Activated naive CD8-positive, alpha-beta T cell treated with anti-CD3 and anti-CD28 coated beads for 36 hours (primary cell): ENCODE results near the gene CALR. TPM values are rescaled to one million over a fixed set of nuclear protein-coding genes. Genes with fewer than 3 reads are reported as not detected.
A peak's percentile ranks its signal among the peaks of the same experiment; 100 is the strongest.

Source experiments
- DNase-seq: peaks from one replicate; pipeline ENCODE4 v3.0.0; 2021
- H3K27ac Mint-ChIP-seq: one replicate; pipeline ENCODE4 v1.8.0; 2022; ENCODE audit warnings: mild to moderate bottlenecking, moderate library complexity, mixed read lengths
- H3K27me3 Mint-ChIP-seq: one replicate; pipeline ENCODE4 v1.8.0; 2022; ENCODE audit warnings: mild to moderate bottlenecking, mixed read lengths
- H3K36me3 Mint-ChIP-seq: one replicate; pipeline ENCODE4 v1.8.0; 2021; ENCODE audit warnings: mild to moderate bottlenecking, mixed read lengths
- H3K4me1 Mint-ChIP-seq: one replicate; pipeline ENCODE4 v1.8.0; 2021; ENCODE audit warnings: mixed read lengths
- H3K4me3 Mint-ChIP-seq: one replicate; pipeline ENCODE4 v1.8.0; 2022; ENCODE audit warnings: mild to moderate bottlenecking, moderate library complexity, mixed read lengths
- H3K9me3 Mint-ChIP-seq: one replicate; pipeline ENCODE4 v1.8.0; 2022; ENCODE audit warnings: mixed read lengths
- total RNA-seq, 2 experiments: library from RNA; stranded (reverse); gene quantifications; one replicate each; pipeline ENCODE4 v1.2.3, GENCODE V29; 2021

Gene CALR
- total RNA-seq, 2 experiments from 2014 or later, result 673 to 688 TPM

DNA sequence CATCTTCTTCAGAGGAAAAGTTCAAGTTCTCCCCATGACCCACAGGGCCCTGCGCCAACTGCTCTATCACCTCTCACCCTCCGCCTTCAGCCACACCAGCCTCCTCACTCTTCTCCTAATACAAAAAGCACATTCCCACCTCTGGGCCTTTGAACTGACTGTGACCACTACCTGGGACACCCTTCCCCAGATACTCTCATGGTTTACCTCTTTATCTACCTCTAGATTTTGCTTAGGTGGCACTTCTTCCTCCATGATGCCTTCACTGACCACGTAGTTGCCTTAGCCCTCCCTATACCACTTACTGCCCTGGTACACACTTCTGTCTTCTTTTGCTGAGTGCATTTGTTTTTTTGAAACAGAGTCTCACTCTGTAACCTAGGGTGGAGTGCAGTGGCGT is 15.4 kb upstream of the CALR start:
- Mint-ChIP-seq H3K36me3 (peaks cover 43% of the 10 kb centered on the region), H3K9me3 (no peaks in the 10 kb centered on the region), H3K4me1 (peaks cover 13% of the 10 kb centered on the region), H3K4me3 (no peak overlapping the region), H3K27me3 (peaks cover 4% of the 10 kb centered on the region), H3K27ac (no peak overlapping the region)
- DNase-seq, result no peak

DNA sequence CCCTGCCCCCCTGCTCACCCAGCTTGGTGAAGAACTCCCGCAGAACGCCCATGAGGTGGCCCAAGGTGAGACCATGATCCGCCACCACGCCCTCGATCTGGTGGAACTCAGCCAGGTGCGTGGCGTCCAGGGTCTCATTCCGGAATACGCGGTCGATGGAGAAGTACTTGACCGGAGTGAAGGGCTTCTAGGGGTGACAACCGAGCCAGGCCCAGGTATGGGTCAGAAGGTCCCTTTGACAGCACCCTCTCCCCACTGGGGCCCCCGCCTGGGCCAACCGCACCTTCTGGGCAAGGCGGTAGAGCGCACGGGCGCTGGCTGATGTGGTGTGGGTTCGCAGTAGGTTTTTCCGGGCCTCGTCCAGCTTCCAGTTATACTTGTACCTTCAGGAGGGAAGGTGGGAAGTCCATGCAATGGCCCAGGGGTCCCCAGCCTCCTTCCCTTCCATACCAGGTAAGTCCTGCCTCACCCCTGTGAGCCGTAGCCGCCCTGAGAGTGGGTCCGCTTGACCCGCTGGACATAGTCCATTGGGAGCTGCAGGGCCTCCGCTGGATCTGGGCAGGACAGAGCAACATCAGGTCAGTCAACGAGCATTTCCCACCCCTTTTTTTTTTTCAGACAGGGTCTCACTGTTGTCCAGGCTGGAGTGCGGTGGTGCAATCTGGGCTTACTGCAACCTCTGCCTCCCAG is 13.6 kb upstream of the CALR start:
- no peaks in the 10 kb centered on the region for H3K9me3 Mint-ChIP-seq
- H3K4me1 Mint-ChIP-seq, result peaks cover 3% of the 10 kb centered on the region
- H3K36me3 Mint-ChIP-seq, result peaks cover 44% of the 10 kb centered on the region
- no peaks in the 10 kb centered on the region for H3K27me3 Mint-ChIP-seq
- H3K4me3 Mint-ChIP-seq, result no peak overlapping the region
- no peak overlapping the region for H3K27ac Mint-ChIP-seq
- DNase-seq, result no peak

DNA sequence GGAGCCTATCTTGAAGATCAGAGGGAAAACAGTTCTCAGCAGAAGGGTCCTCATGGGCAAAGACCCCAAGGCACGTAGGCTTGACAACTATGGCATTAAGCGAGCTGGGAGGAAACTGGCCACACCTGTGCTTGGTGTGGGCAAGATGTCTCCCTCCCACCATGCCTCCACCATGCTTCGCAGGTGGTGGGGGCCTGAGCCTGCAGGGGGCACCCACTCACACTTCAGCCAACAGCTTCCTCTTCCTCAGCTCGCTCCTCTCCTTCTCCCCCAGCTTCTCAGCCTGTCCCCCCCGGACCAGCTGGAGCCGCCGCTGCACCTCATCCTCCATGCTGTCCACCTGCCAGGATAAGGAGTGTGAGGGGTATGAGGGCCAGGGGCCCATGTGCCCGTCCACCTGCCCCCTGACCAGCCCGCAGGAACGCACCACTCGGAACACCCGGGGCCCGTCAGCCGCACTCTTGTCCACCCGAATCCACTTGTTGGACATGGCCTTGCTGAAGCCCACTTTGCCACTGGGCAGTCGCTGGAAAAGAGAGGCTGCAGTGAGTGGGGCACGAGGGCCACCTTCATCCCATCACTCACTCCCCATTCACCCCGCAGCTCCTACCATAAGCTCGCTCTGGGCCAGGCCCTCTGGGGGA is 8.3 kb upstream of the CALR start:
- no peak for DNase-seq
- H3K36me3 Mint-ChIP-seq, result peaks cover 38% of the 10 kb centered on the region
- peaks cover 18% of the 10 kb centered on the region for H3K4me1 Mint-ChIP-seq
- no peak overlapping the region for H3K4me3 Mint-ChIP-seq
- no peaks in the 10 kb centered on the region for H3K27me3 Mint-ChIP-seq
- H3K9me3 Mint-ChIP-seq, result no peaks in the 10 kb centered on the region
- H3K27ac Mint-ChIP-seq, result peak overlapping the region; percentile 42

- DNase-seq, result no peak
- H3K4me3 Mint-ChIP-seq, result peak overlapping the region; percentile 96
- H3K27me3 Mint-ChIP-seq, result no peaks in the 10 kb centered on the region
- peak overlapping the region; percentile 86 for H3K27ac Mint-ChIP-seq
- no peaks in the 10 kb centered on the region for H3K9me3 Mint-ChIP-seq
- H3K36me3 Mint-ChIP-seq, result peaks cover 24% of the 10 kb centered on the region
- peaks cover 28% of the 10 kb centered on the region for H3K4me1 Mint-ChIP-seq
These were observed 5.8 kb upstream of the CALR start for GRCh38 chr19:12932392-12933286.

DNA sequence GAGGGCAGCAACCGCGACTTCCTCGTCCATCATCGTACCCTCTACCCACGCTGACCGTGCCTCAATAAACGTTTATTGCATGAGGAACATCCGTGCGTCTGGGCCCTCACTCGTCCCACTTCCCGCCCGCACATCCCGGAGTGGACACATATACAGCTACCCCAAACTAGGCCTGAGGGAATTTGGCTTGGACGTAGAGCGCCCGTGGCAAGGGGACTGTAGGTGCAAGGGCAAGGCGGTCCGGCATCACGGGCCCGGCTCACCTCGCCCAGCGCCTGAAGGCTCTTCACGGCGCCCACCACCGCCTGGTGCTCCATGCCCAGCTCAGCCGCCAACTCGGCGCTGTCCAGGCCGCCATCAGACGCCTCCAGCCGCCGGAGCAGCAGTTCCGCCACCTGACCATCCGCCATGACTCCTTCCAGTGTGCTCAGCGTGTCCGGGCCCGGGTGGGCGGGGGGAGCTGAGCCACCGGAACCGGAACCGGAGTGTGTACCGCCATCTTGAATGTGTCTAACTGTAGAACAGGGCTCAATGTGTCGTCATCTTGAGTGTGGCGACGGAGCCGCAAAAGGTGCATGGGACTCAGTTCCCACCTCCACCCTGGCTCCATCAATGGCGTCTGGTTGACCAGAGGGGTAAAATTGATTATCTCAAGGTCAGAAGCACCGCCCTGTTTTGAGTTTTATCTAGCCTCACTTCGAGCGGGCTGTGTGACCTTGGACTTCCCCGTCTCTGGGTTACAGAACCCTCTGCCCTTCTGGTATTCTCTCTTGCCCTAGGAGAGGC is 4.9 kb upstream of the CALR start, which contains the start of gene FARSA:
Gene FARSA, minus strand, starts transcription at position 425 of the 786 bp plus-strand sequence. Its CDS starts 15 bp downstream, at position 410.
- Mint-ChIP-seq H3K9me3 (no peaks in the 10 kb centered on the region), H3K27ac (peak within 1 kb of the TSS; percentile 86), H3K27me3 (no peaks in the 10 kb centered on the region), H3K36me3 (peaks cover 21% of the 10 kb centered on the region), H3K4me1 (peaks cover 31% of the 10 kb centered on the region), H3K4me3 (peak within 1 kb of the TSS; percentile 96)
- peak; percentile 84 for DNase-seq

DNA sequence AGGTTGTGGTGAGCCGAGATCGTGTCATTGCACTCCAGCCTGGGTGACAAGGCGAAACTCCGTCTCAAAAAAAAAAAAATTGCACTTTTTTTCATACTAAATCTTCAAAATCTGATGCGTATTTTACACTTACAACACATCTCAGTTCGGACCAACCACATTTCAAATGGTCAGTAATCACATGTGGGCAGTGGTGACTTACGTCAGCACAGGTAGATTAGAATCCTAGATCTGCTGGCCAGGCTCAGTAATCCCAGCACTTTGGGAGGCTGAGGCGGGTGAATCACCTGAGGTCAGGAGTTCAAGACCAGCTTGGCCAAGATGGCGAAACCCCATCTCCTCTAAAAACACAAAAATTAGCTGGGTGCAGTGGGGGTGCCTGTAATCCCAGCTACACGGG is 3.3 kb upstream of the CALR start:
- Mint-ChIP-seq H3K27ac (no peak overlapping the region), H3K36me3 (peaks cover 31% of the 10 kb centered on the region), H3K4me1 (peaks cover 40% of the 10 kb centered on the region), H3K4me3 (no peak overlapping the region), H3K9me3 (no peaks in the 10 kb centered on the region), H3K27me3 (no peaks in the 10 kb centered on the region)
- DNase-seq, result no peak

- Mint-ChIP-seq H3K9me3 (no peaks in the 10 kb centered on the region), H3K27me3 (no peaks in the 10 kb centered on the region), H3K27ac (peak overlapping the region; percentile 40), H3K4me1 (peaks cover 46% of the 10 kb centered on the region), H3K36me3 (peaks cover 44% of the 10 kb centered on the region), H3K4me3 (peak overlapping the region; percentile 23)
- DNase-seq, result no peak
These were observed 1.8 kb upstream of the CALR start for GRCh38 chr19:12936582-12936981.

GRCh38 chr19:12937093-12937926 is 1.1 kb upstream of the CALR start:
- no peaks in the 10 kb centered on the region for H3K9me3 Mint-ChIP-seq
- peaks cover 46% of the 10 kb centered on the region for H3K36me3 Mint-ChIP-seq
- no peak for DNase-seq
- H3K27me3 Mint-ChIP-seq, result no peaks in the 10 kb centered on the region
- peak overlapping the region; percentile 92 for H3K27ac Mint-ChIP-seq
- peaks cover 47% of the 10 kb centered on the region for H3K4me1 Mint-ChIP-seq
- peak overlapping the region; percentile 99 for H3K4me3 Mint-ChIP-seq

DNA sequence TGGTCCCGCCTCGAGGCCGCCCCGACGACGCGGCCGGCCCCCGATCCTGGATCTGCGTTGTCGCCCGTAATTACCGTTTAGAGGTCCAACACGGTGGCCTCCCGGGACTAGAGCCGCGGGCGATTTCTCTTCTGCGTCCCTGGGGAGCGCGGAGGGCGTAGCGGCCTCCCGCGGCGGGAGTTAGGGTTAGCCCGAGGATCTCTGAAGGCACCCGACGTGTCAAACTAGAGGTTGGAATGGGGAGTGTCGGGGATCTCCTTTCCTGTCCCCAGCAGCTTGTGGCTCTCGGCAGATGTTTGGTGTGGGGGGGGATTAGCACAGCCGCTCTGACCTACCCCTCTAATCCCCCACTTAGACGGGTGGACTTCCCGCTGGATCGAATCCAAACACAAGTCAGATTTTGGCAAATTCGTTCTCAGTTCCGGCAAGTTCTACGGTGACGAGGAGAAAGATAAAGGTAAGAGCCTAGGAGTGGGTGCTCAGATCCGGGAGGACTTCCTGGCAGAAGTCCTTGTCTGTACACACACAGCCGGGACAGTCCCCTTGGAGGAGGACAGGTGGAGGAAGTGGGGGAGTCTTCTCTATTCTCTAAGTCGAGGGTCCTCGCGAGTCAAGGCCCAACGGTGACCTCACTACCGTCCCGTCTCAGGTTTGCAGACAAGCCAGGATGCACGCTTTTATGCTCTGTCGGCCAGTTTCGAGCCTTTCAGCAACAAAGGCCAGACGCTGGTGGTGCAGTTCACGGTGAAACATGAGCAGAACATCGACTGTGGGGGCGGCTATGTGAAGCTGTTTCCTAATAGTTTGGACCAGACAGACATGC is 581 bp downstream of the CALR start:
- Mint-ChIP-seq H3K27ac (peak overlapping the region; percentile 92), H3K27me3 (no peaks in the 10 kb centered on the region), H3K9me3 (peaks cover 1% of the 10 kb centered on the region), H3K4me1 (peaks cover 54% of the 10 kb centered on the region), H3K4me3 (peak overlapping the region; percentile 99), H3K36me3 (peaks cover 53% of the 10 kb centered on the region)
- peak; percentile 44 for DNase-seq

- H3K9me3 Mint-ChIP-seq, result peaks cover 1% of the 10 kb centered on the region
- H3K27me3 Mint-ChIP-seq, result no peaks in the 10 kb centered on the region
- H3K4me1 Mint-ChIP-seq, result peaks cover 61% of the 10 kb centered on the region
- DNase-seq, result no peak
- H3K36me3 Mint-ChIP-seq, result peaks cover 61% of the 10 kb centered on the region
- peak overlapping the region; percentile 99 for H3K4me3 Mint-ChIP-seq
- peak overlapping the region; percentile 92 for H3K27ac Mint-ChIP-seq
These were observed 1.6 kb downstream of the CALR start for GRCh38 chr19:12939975-12940423.

GRCh38 chr19:12940897-12941296 is 2.5 kb downstream of the CALR start:
- DNase-seq, result no peak
- peak overlapping the region; percentile 92 for H3K27ac Mint-ChIP-seq
- H3K4me3 Mint-ChIP-seq, result peak overlapping the region; percentile 99
- H3K27me3 Mint-ChIP-seq, result peaks cover 3% of the 10 kb centered on the region
- H3K4me1 Mint-ChIP-seq, result peaks cover 67% of the 10 kb centered on the region
- peaks cover 70% of the 10 kb centered on the region for H3K36me3 Mint-ChIP-seq
- peaks cover 1% of the 10 kb centered on the region for H3K9me3 Mint-ChIP-seq

DNA sequence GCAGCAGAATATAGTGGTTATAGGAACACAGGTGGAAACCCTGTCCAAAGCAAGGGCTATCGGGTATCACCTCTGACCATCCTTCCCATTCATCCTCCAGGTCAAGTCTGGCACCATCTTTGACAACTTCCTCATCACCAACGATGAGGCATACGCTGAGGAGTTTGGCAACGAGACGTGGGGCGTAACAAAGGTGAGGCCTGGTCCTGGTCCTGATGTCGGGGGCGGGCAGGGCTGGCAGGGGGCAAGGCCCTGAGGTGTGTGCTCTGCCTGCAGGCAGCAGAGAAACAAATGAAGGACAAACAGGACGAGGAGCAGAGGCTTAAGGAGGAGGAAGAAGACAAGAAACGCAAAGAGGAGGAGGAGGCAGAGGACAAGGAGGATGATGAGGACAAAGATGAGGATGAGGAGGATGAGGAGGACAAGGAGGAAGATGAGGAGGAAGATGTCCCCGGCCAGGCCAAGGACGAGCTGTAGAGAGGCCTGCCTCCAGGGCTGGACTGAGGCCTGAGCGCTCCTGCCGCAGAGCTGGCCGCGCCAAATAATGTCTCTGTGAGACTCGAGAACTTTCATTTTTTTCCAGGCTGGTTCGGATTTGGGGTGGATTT is 5.1 kb downstream of the CALR start:
- Mint-ChIP-seq H3K27ac (peak overlapping the region; percentile 81), H3K4me3 (peak overlapping the region; percentile 4), H3K36me3 (peaks cover 84% of the 10 kb centered on the region), H3K9me3 (peaks cover 1% of the 10 kb centered on the region), H3K4me1 (peaks cover 66% of the 10 kb centered on the region), H3K27me3 (peaks cover 3% of the 10 kb centered on the region)
- no peak for DNase-seq
